Measurements from ENCODE around the gene MAP3K2.

GRCh38 chr2:127423478-127423843, 35.7 kb upstream of the MAP3K2 start:
- TF ChIP-seq EZH2 (IDR thresholded peaks at IDR 0.05; ENCODE audit: insufficient read depth, poor library complexity, severe bottlenecking): peak; percentile 74
- TF ChIP-seq EZH2phosphoT487 (IDR thresholded peaks at IDR 0.05; ENCODE audit: insufficient read depth, low read depth): 0 out of 2 replicates have a peak, but pooled peaks have one; percentile 35

Data from GM23248 (cell line).